Limb (tissue), 2 donors: ENCODE measurements around the gene CA10.

Experiments
- DNase-seq, 2 donors: peaks; one replicate each; pipeline ENCODE4 v3.0.0-alpha.2; 2016; ENCODE audit errors: extremely low spot score in 2 of 2

The CA10 gene

DNA sequence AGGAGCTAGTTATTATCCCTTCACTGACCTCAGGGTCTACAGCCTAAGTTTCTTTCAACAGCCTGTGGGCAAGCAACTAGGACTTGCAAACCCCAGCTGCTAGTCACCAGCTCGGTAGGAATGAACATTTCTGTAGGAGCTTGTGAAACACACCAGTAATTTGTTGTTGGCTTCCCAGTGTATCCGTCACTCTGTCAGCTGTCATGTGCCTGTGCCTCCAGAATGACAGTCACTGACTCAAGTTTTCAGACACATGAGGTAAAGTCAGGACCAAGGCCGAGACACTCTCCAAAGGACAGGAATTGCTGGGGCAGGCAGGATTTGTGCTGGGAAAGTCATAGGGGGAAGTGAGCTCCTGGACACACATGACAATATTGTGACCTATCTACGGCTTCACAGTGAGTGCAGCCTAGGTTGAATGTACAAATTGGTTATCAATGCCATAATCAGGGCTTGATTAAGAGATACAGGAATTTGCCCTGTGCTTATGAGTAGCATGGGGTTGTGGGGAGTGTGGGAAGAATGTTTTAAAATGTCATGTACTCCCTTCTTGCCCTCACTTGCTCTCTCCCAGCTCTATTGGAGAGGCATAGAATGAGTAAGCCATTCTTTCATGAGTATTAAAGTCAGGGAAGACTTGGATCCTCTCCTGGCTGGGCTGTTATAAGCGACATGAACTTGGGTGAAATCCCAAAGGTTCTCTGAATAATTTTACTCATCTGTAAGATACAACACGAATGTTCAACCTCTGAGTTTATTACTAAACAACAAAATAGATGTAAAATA is 506.8 kb downstream of the CA10 start:
- no peak for DNase-seq

DNA sequence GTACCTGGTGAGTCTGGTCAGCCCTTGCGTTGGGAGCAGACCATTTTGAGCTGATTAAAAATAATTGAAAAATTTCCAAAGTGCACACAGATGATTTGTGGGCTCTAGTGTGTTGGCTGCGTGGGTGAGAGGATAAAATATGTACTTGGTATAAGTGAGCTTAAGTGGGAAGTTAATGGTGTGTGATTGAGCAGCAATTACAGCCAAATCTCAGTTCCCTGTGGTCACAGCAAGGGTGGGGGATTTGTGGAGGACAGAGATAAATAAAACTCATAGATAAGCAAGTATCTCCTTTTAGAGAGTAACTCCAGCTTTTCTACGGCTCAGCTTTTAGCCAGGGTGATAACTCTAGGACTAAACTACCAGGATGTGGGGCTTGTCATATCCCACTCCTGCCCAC is 507.7 kb downstream of the CA10 start:
- DNase-seq = no peak

DNA sequence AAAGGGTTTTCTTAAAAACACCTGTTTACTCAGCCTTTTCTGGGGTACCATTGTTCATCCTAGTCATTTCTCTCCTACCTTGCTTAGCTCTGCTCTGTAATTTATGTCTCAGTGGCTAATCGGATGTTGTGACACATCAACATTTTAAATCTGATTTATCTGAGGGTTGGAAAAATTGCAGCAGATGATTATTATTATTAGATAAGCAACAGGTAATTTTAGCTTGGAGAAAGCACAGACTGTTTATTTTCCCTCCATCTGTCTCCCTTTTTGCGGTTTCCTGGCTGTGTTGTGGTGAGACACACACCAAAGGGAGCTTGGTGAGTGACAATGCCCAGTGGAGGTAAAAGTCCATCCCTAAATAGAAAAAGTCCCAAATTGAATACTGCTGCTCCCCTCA is 508.3 kb downstream of the CA10 start:
- DNase-seq = no peak

DNA sequence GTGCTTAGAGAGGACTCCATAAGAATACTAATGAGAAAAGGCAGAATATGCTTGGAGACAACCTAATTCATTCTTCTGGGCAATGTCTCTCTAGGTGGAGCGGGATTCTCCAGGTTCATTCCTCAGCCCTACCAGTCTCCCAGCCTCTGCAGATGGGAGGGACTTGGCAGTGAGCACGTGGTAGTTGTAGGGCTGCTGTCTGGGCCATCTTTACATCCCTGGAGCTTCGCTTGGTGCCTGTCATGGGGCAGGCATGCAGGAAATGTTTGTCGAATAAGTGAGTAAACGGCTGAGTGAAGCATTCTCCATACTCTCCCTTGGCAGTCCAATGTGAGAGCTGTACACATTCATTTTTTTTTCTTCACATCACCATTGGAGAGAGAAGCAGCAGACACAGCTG is 510.7 kb downstream of the CA10 start:
- DNase-seq = no peak

DNA sequence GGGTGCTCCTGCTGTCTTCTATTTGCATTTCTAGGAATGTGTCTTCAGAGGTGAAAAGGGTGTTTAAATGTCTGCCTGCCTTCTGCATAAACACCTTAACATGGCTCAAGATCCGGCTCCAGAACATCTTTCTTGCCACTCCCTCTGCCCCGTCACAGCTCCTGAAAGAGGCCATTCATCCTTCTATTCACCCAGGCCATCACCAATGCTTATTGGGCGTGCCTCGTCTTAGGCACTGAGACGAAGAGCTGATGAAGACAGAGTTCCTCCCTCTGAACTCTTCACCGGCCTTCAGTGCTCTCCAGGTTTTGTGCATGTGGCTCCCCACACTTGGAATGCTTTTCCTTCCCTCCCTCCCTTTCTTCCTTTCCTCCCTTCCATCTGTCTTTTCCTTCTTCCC is 511.4 kb downstream of the CA10 start:
- DNase-seq = no peak

DNA sequence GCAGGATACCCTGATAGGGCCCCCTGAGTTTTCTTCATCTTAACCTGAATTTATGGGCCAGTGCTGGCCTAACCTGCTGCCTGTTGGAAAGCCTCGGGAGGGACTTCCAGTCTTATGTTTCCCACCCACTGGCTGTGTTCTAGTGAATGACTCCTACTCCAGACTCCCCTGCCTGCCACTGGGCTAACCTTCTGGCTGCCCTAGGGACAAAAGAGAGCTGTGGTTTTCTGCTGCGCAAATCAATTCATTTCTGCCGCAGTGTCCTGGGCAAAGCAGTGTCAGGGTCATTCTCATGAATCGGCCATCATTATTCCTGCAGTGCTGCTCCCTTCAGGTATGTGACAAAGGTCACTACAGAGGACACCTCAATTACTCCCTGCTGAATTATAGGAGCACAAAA is 512.0 kb downstream of the CA10 start:
- DNase-seq = no peak

DNA sequence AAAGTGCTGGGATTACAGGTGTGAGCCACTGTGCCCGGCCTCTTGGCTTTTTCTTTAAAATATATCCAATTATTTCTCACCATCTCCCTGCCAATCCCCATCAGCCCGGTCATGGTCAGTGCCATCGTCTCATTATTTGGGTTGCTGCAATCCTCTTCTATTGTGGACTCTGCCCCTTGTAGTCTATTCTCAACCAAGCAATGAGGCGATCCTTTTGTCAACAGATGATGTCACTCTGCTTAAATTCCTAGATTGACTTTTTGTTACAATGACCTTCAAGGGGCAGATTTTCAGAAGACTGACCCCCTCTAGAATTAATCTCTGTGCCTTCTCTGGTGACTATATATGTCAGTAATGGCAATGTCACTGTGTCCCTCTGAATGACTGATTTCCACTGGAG is 513.5 kb downstream of the CA10 start:
- no peak for DNase-seq

DNA sequence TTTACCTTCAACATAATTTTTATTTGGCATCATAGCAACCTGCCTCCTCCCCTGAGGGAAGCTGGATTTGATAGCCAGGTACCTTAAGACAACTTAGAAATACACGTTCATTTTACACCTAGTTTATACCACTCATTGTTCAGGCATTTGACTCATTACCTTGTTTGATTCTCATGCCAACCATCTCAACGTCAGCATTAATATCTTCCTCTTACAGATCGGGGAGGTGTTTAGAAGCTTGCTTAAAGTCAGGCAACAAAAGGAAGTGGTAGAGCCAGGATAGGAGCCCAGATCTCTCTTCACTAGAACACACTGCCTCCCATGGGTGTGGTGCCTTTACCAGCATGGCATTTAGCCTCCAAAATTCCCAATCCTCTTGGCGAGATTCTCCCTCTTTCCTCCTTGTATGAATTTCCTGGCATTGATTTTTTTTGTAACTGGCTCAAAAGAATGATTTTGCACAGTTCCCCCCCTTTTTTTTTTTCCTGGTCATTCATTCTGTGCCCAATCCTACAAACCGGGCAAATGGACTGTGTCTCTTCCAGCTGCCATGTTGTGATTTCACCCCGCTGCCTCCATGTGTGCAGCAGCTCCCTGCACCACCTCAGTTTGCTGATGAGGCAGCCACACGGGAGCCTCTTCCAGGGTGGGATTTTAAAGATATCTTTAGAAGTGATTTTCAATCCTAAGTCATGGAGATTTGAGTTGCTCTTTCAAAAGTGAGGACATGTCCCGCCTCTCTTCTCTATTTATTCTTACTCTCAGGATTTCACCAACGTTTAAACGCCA is 514.6 kb downstream of the CA10 start:
- no peak for DNase-seq

DNA sequence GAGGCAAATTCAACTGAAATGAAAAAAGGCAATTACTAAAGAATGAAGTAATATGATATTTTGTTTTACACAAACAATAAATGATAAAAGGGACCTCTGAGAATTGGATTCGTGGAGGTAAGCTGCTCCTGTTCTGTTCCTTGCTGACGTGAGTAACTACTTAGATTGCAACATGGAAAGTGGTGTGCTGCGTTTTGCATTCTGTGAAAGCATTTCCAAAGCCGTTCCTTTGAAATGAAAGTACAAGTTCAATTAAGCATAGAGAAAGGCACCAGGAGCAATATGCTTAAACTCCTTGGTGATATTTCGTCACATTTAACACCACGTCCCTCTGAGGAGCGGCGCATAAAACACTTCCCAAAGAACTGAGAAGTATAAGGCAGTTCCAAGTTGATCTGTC is 516.5 kb downstream of the CA10 start:
- no peak for DNase-seq

DNA sequence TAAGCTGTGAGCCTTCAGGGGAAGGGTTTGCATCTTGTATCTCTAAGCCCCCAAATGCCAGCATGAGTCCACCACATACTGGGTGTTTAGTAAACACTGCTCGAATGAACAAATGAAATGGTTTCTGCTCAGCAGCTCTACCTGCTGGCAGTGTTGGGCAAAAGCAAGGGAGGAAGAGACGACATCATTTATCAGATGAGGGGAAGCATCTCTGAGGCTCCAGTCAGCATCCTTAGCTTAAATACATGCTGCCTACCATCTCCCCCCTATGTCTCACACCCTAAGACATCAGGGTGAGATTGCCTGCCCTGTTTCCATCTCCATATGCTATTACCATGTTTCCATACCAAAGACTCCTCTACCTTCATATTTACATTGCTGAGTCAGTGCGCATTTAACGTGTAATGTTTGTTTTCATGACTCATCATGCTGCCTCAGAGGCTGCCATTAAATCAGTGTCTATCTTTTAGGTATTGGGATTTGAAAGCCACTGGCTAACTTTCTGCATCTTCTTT is 518.3 kb downstream of the CA10 start:
- DNase-seq = no peak

DNA sequence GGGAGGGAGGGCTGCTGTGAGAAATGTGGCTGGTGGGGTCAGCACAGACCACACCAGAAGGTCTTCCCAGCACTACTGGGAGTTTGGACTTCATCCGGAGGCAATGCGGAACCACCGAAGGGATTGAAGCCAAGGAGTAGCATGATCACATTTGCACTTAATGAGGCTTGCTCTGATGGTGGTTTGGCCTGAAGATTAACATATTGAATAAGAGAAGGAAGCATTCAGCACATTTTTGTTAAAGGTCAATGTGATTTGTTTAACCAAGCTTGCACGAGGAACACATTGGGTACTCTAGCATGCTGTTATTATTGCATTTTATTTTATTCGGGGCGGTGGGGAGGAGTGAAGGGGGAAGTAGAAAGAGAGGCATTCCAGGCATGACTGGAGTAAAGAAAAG is 519.5 kb downstream of the CA10 start:
- DNase-seq = no peak

DNA sequence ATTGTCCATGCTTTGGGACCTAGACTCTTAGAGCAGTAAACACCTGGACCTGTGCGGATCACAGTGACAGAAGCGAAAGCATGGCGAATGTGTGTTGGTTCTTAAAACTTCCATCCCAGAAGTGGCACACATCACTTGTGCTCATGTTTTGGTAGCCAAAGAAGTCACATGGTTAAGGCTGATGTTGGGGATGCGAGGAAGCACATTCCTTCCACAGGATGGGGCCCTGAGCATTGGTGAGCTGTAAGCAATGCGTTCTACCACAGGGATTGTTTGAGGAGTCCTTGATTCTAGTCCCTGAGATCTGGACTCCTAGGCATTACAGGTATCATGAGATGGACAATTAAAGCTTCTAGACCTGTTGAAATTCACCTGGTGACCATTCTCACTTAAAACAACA is 522.2 kb downstream of the CA10 start:
- no peak for DNase-seq

DNA sequence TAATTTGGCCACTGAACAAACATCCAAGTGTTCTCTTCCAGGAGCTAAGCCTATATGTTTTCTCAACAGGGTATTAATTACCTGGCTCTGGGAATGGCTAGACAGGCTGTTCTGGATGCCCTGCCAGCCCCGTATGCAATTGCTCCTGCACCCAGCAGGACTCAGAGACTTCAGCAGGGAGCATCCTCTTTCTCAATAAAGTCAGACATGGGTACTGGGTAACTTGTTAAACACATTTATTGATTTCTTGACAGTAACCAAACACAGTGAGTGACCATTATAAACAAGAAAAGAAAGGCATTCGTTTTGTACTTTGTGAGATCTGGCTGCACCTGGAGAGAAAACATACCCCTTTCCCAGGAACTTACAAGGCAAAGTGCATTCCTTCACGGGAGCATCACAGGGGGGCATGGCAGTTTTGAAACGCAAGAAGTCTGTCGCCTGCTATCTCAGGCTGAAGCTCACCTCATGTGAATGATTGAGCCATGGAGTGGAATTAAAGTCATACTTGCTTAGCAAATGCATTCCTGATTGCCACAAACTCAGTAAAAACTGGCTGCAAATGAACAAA is 528.3 kb downstream of the CA10 start:
- DNase-seq = no peak

DNA sequence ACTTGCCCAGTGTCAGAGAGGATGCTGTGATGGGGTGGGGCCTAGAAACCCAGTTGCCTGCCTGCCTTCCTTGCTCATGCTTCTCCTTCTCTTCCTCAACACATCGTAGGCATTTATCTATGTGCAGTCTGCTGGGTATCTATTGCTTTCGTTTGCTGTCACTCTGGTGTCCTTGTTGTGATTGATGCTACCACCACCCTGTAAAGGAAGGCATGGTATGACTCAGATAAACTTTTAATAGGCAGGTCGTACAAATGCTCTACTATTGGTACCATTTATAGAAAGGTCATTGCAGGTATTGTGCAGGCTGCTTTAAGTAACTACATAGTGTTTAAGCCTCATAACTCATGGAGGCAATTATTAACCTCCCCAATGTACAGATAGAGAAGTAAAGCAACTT is 529.3 kb downstream of the CA10 start:
- DNase-seq = no peak

DNA sequence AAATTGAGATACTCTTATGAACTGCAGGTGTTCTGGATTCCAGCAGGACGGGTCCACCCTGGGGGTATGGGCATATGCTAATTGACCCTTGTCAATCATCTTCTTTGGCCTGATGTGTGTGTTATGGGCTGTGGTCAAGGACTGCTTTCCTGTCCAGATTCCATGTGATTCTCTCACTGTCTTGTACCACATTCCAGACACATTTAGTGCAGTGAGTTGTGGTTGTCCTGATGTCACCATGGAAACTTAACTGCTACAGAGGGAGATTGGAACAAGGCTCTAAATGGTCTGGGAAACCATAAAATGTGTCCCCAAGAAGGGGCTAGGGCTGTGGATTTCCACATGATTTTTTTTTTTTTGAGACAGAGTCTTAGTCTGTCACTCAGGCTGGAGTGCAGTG is 530.7 kb downstream of the CA10 start:
- DNase-seq = no peak

DNA sequence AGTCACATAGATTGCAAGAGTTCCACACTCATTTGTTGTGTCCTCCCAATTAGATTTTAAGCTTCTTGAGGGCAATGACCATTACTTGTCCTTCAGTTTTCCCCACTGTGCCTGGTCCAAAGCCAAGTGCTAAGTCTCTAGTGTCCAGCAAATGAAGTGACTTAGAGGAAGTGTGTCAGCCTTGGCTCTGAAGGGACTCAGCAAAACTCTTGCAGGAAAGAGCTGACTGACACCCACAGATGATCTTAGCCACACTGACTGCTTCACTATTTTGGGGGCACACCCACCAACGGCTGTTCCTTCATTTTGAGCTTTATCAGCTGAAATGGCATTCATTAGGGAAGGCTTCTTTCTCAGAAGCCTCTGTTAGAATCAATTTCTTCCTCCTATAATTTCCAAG is 540.0 kb downstream of the CA10 start:
- DNase-seq = no peak

DNA sequence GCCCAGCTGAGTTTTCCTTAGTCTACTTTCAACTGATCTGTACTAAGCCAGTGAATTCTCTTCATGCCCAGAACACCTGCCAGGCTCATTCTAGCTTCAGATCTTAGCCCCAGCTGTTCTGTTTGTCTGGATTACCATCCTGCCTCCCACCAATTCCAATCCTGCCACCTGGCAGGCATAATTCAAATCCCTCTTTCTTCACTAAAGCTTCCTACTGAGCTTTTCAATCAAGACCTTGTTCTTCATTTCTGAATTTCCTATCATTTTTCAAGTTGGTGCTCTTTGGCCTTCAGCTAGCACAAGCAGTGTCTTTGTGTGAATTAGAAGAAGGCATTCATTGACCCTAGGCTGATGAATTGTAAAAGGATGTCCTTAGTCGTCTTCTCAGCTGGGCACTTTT is 540.5 kb downstream of the CA10 start:
- DNase-seq = peak in 1 of 2 donors; percentile 58

DNA sequence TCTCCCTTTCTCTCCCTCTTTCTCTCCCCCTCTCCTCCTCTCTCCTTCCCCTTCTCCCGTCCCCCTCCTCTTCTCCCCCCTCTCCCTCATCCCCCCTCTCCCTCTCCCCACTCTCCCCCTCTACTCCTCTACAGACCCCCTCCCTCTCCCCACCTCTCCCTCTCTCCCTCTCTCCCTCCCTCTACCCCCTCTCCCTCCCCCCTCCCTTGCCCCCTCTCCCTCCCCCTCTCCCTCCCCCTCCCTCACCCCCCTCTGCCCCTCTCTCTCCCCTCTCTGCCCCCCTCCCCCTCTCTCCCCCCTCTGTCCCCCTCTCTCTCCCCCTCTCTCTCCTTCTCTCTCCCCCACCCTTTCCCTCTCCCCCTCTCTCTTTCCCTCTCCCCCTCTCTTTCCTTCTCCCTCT is 545.3 kb downstream of the CA10 start:
- DNase-seq = no peak

DNA sequence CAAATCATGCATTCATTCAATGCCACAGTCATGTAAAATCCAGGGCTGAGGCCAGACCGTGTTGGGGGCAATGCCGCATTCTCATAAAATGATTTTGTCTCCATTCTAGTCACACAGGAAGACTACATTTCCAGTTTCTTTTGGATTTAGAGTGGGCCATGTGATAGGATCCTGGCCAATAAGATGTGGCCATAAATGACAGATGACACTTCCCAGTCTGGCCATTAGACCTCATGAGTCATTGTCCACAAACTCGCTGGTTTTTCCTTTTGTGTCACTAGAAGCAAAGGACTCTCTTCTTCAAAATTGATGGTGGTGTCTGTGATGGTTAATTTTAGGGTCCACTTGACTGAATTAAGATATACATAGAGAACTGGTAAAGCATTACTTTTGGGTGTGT is 545.8 kb downstream of the CA10 start:
- no peak for DNase-seq

DNA sequence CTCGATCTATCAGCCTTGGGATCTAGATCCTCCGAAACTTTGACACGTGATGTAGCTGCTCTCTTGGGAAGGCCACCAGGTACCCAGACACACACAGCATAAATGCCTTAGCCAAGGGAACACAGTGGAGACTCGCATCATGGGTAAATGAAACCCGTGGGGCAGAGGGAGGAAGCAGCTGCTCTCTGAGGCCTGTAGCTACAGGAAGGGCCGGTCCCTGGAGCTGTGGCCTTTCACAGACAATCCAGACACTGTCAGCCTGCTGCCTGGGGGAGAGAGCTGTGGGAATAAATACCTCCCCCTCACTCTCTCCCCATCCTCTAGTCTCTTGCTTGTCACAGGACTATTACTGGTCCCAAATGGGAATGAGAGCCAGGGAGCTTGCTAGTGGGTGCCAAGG is 546.9 kb downstream of the CA10 start:
- no peak for DNase-seq

DNA sequence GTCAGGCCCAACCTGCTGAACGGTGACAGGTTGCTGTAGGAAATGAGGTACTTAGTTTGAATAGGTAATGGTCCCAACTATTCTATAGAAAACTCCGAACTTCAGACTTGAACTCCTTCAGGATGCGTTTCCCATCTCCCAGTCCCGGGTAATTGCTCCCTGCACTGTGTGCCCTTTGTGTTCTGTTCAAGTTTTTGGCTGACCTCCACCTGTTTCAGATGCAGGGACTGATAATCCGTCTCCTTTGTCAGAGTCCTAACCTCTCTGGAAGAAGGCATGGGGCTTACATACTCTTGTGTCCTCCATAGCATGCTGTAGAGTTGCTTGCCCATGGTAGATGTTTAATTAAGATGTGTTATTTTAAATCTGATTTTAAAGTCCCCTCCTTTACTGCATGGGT is 547.7 kb downstream of the CA10 start:
- DNase-seq = no peak

DNA sequence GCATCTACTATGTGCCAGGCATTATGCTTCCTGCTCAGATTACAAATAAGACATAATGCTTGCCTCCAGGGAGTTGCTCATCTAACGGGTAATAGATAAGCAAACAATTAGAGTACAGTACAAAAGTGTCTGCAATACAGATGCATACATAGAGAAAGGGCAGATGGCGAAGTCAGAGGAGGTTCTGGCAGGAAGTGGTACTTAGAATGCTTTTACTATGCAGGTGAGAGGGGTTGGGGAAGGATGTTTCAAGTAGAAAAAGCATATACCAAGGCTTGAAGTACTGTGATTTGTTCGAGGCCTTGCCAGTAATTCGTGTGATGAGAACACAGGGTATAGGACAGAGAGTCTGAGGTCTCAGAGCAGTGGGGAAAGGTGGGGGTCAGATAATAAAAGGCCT is 548.4 kb downstream of the CA10 start:
- no peak for DNase-seq
